GM12873 (cell line): ENCODE results near the gene PLPP3.

Experiments
- CTCF ChIP-seq: IDR thresholded peaks from 2 replicates; pipeline ENCODE4 v1.5.1; 2012; ENCODE audit warnings: low read depth, mild to moderate bottlenecking, moderate library complexity, low read length, control low read depth; ENCODE audit not compliant: insufficient read depth; ENCODE audit errors: missing control alignments

Gene PLPP3

DNA sequence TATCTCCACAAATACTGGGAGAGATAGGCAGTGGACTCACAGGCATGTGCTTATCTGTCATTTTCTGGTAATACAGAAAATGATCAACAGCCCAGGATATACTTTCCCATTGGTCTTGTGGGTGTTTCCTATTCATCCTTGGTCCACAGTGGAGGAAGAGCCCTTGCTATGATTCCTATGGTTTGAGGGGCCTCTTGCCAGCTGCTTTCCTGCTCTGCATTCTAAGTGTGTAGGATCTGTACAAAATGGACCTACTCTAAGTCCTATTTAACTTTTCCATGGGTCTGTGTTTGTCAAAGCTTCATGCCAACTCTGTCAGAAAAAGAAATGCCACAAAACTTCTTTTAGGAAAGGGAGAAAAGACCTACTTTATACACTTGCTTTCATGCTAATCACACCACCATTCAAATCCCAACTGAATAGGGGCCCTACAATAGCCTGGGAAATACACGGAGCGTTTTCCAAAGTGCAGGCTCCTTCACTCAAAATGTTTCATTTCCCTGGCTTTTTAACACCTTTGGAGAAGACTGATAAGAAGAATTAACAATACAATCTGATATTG lies 16.4 kb downstream of the PLPP3 start:
- TF ChIP-seq CTCF: no peak

DNA sequence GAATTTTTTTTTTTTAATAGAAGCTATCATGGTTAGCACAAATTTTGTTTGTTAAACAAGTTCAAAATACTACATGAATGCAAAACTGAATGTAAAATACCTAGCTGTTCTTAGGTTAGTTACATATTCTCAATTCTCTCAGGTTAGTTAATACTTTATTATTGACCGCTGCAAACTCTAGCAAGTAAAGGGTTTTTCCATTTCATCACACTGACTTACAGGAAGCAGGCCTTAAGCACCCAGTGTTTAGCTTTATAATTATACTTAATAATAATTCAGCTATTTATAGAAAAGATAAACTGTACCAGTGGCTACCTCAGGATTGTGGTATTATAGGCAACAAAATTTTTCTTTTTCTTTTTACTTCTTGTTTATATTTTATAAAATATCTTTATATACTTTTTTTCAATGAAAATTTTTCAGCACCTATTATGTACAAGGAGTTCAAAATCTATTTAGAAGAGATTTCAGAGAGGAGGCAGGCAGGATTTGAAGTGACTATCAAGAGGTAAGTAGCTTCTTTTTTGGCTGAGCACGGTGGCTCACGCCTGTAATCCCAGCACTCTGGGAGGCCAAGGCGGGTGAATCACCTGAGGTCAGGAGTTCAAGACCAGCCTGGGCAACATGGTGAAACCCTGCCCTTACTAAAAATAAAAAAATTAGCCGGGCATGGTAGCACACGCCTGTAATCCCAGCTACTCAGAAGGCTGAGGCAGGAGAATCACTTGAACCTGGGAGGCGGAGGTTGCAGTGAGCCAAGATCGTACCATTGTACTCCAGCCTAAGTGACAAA lies 17.9 kb downstream of the PLPP3 start:
- no peak for TF ChIP-seq CTCF

DNA sequence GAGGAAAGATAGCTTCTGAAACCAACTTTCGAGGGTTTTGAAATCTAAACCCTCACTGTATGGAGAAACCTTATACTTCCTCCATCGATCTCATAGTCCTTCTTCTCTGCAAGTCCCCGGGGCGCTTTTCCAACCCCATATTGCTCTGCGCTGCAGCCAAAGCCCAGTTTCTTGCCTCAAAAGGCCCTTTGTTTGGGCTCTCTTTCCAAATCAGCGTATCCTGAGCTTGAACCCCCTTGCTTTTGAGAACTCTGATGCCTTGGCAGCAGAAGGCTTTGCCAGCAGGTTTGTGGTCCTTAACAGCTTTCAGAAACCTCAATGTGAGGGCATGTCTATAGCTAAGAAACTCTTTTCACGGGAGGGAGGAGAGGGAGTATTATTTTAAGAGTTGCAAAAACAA lies 21.6 kb downstream of the PLPP3 start:
- no peak for TF ChIP-seq CTCF

DNA sequence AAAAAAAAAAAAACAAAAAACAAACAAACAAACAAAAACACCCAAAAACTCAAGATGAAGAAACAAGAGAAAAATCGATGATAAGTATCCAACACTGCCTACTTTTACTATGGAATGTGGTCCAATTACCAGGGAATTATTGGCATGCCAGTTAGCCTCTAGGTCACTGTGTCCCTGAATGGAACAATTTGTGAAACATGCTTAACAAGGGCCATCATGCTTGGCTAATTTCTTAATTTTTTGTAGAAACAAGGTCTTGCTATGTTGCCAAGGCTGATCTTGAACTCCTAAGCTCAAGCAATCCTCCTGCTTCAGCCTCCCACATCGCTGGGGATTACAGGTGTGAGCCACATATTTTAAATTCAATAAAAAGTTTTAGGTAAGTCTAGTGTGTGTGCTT lies 23.9 kb downstream of the PLPP3 start:
- TF ChIP-seq CTCF: no peak

- no peak for TF ChIP-seq CTCF
Measured at GRCh38 chr1:56553046-56553445, 26.3 kb downstream of the PLPP3 start.

GRCh38 chr1:56552349-56552748 lies 27.0 kb downstream of the PLPP3 start:
- no peak for TF ChIP-seq CTCF

DNA sequence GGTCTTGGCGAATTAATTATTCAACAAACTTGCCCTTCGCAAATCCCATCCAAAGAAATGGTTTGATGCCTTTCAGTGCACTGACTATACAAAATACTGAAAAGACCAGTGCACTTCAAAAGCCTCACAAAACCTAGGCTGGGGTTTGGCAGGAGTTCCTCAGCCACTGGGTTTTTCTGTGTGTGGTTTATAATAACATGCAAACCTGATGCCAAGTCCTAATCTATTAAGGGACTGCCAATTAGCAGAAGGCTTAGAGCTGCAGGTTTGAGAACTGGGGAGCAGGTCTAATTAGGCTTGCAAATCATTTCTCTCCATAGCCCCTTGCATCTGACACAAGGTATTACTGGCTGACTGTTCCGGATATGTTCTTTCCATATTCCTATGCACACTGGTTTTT lies 27.7 kb downstream of the PLPP3 start:
- no peak for TF ChIP-seq CTCF
